HepG2 (cell line): ENCODE measurements around the gene UBQLN4. TPM values are rescaled to one million over a fixed set of nuclear protein-coding genes. Genes with fewer than 3 reads are reported as not detected.

Experiments used
- AHDC1 ChIP-seq: sonication (generic); formaldehyde crosslinking; IDR thresholded peaks from 2 replicates; pipeline ENCODE4 v1.5.1; 2020; ENCODE audit warnings: mild to moderate bottlenecking, missing genetic modification reagents, borderline replicate concordance
- E2F5 ChIP-seq: sonication (generic); formaldehyde crosslinking; conservative IDR thresholded peaks from 2 replicates; pipeline ENCODE4 v1.4.0; 2020; ENCODE audit warnings: missing genetic modification reagents
- EED ChIP-seq: sonication (generic); formaldehyde crosslinking; IDR thresholded peaks from 2 replicates; pipeline ENCODE4 v1.5.0; 2020; ENCODE audit warnings: mild to moderate bottlenecking, missing genetic modification reagents
- GABPB1 ChIP-seq: IDR thresholded peaks from 2 replicates; pipeline ENCODE4 v1.6.1; 2016; ENCODE audit warnings: mild to moderate bottlenecking, missing genetic modification reagents, moderate library complexity, missing compliant biosample characterization
- HBP1 ChIP-seq: IDR thresholded peaks from 2 replicates; pipeline ENCODE4 v1.6.1; 2016; ENCODE audit warnings: low read depth, control low read depth
- IKZF5 ChIP-seq: IDR thresholded peaks from 2 replicates; pipeline ENCODE4 v1.6.1; 2018; ENCODE audit warnings: missing genetic modification reagents, mild to moderate bottlenecking, missing compliant biosample characterization
- KDM2A ChIP-seq: sonication (generic); formaldehyde crosslinking; IDR thresholded peaks from 2 replicates; pipeline ENCODE4 v1.4.0; 2020; ENCODE audit warnings: low read depth, missing genetic modification reagents, borderline replicate concordance
- KLF9 ChIP-seq: IDR thresholded peaks from 2 replicates; pipeline ENCODE4 v1.6.1; 2016; ENCODE audit warnings: low read depth
- POLR2A ChIP-seq, 2 experiments: IDR thresholded peaks; 2 replicates each; pipeline ENCODE4 v1.6.1; 2011; ENCODE audit warnings: low read depth in 2 of 2, low read length in 2 of 2, mild to moderate bottlenecking in 1 of 2, moderate library complexity in 1 of 2; ENCODE audit not compliant: insufficient read depth in 1 of 2
- PRDM4 ChIP-seq: sonication (generic); formaldehyde crosslinking; IDR thresholded peaks from 2 replicates; pipeline ENCODE4 v1.9.0; 2021; ENCODE audit warnings: missing genetic modification reagents, borderline replicate concordance
- TFE3 ChIP-seq: IDR thresholded peaks from 2 replicates; pipeline ENCODE4 v1.6.1; 2016
- TGIF2 ChIP-seq: IDR thresholded peaks from 2 replicates; pipeline ENCODE4 v1.6.1; 2016; ENCODE audit warnings: control low read depth, missing compliant biosample characterization
- ZBTB7A ChIP-seq: sonication (generic); formaldehyde crosslinking; IDR thresholded peaks from 2 replicates; pipeline ENCODE4 v1.8.0; 2022; ENCODE audit warnings: mild to moderate bottlenecking, missing genetic modification reagents
- ZNF138 ChIP-seq: sonication (generic); formaldehyde crosslinking; IDR thresholded peaks from 2 replicates; pipeline ENCODE4 v1.5.0; 2020; ENCODE audit warnings: mild to moderate bottlenecking, low read depth, missing genetic modification reagents
- ZNF331 ChIP-seq: sonication (generic); formaldehyde crosslinking; IDR thresholded peaks from 2 replicates; pipeline ENCODE4 v1.4.0; 2020; ENCODE audit warnings: missing genetic modification reagents
- polyA plus RNA-seq, 8 experiments: library from polyadenylated mRNA; depleted of rRNA in 3 of 8; stranded (reverse) in 7 of 8; unstranded in 1 of 8; fragments of >200 nt; fragmentation: Illumina TruSeq in 4 of 8; extraction: Trizol in 4 of 8; gene quantifications; 2 replicates each; pipeline versions ENCODE4 v1.2.1 to v1.2.3, GENCODE V29; 2011 to 2016; ENCODE audit warnings: low read depth in 4 of 8, missing spikeins in 1 of 8, mixed read lengths in 1 of 8; ENCODE audit not compliant: insufficient read depth in 1 of 8
- total RNA-seq, 5 experiments: library from RNA; depleted of rRNA; stranded (reverse); fragments of >200 nt; fragmentation: Illumina TruSeq; extraction: Trizol; gene quantifications; 2 replicates each; pipeline ENCODE4 v1.2.3, GENCODE V29; 2016; ENCODE audit warnings: low read depth in 1 of 5

Gene UBQLN4
- total and polyA plus RNA-seq, 2 of the 13 experiments (the other 11 are each of a cell fraction or from before 2014, with no cell fraction given) = 31.5 to 39.8 TPM

GRCh38 chr1:156082309-156083091, 28.9 kb upstream of the UBQLN4 start, which contains the start of gene MEX3A (continued):
- TF ChIP-seq AHDC1 (CRISPR knock-in tag) (peak; percentile 26; the same call in 1 of the 2 replicates), KDM2A (CRISPR knock-in tag) (peak; percentile 63), ZNF331 (CRISPR knock-in tag) (no peak), KLF9 (CRISPR knock-in tag) (no peak), GABPB1 (peak; percentile 80), ZBTB7A (CRISPR knock-in tag) (peak; percentile 65; the same call in 1 of the 2 replicates), POLR2A (IDR thresholded peaks at IDR 0.05; ENCODE audit: insufficient read depth in 1 of 2, low read depth in 2 of 2, low read length in 2 of 2) (peak; percentile 21 to 45; a peak in 2 of 4 replicates), TFE3 (CRISPR knock-in tag) (no peak; the same call in 1 of the 2 replicates), HBP1 (CRISPR knock-in tag) (peak; percentile 55; the same call in 1 of the 2 replicates), IKZF5 (CRISPR knock-in tag) (no peak), TGIF2 (CRISPR knock-in tag) (0 out of 2 replicates have a peak, but pooled peaks have one; percentile 50), ZNF138 (CRISPR knock-in tag) (no peak), PRDM4 (CRISPR knock-in tag) (no peak), E2F5 (CRISPR knock-in tag) (no peak; the same call in 1 of the 2 replicates), EED (CRISPR knock-in tag) (no peak)
